GM23338 (cell line): ENCODE measurements around the gene MMP24OS.

ENCODE experiments used
- CTCF ChIP-seq, 2 experiments: fragments of 200-600 bp in 1 of 2; sonication (generic) in 1 of 2; conservative IDR thresholded peaks; 2 replicates each; pipeline versions ENCODE4 v1.5.1 to v1.6.1; 2016 to 2017; ENCODE audit warnings: antibody characterized with exemption in 2 of 2, low read depth in 2 of 2, mild to moderate bottlenecking in 2 of 2, moderate library complexity in 1 of 2
- EZH2 ChIP-seq: fragments of 200-600 bp; sonication (generic); IDR thresholded peaks from one replicate; pipeline ENCODE4 v1.8.0; 2017; ENCODE audit warnings: antibody characterized with exemption, mild to moderate bottlenecking, low read depth; ENCODE audit not compliant: unreplicated experiment
- EZH2phosphoT487 ChIP-seq: fragments of 200-600 bp; sonication (generic); IDR thresholded peaks from one replicate; pipeline ENCODE4 v1.8.1; 2018; ENCODE audit warnings: antibody characterized with exemption; ENCODE audit not compliant: unreplicated experiment
- JUNB ChIP-seq: IDR thresholded peaks from one replicate; pipeline ENCODE4 v1.6.1; 2016; ENCODE audit warnings: antibody characterized with exemption; ENCODE audit not compliant: unreplicated experiment
- NANOG ChIP-seq: IDR thresholded peaks from 2 replicates; pipeline ENCODE4 v1.6.1; 2016; ENCODE audit warnings: antibody characterized with exemption, borderline replicate concordance
- POLR2AphosphoS5 ChIP-seq: IDR thresholded peaks from 2 replicates; pipeline ENCODE4 v1.6.1; 2016; ENCODE audit warnings: antibody characterized with exemption, low read depth
- REST ChIP-seq: IDR thresholded peaks from one replicate; pipeline ENCODE4 v1.6.1; 2018; ENCODE audit warnings: antibody characterized with exemption; ENCODE audit not compliant: unreplicated experiment
- ZNF114 ChIP-seq: fragments of 250-450 bp; sonication (Bioruptor Pico); IDR thresholded peaks from 2 replicates; pipeline ENCODE4 v1.5.0; 2020; ENCODE audit warnings: mild to moderate bottlenecking, moderate library complexity
- ZNF331 ChIP-seq: fragments of 250-450 bp; sonication (Bioruptor Pico); IDR thresholded peaks from 2 replicates; pipeline ENCODE4 v1.5.0; 2020; ENCODE audit warnings: low read depth, mild to moderate bottlenecking, moderate library complexity

- TF ChIP-seq EZH2 (no peak), CTCF (conservative IDR thresholded peaks at IDR 0.05; ENCODE audit: low read depth in 2 of 2) (no peak), POLR2AphosphoS5 (no peak), JUNB (no peak), EZH2phosphoT487 (no peak), REST (no peak), ZNF114 (no peak), ZNF331 (CRISPR knock-in tag) (no peak), NANOG (no peak)
Observed at GRCh38 chr20:35314816-35315631, 37.1 kb upstream of the MMP24OS start.
